GM21423 (cell line): ENCODE measurements around the gene PLB1.
"Not testable (repeated sequence)": the region's sequence is repeated elsewhere in the genome, so short reads cannot be mapped to it uniquely, and the experiment has no call there.

Source experiments
- ATAC-seq: cut with Tn5 transposase; IDR thresholded peaks from one replicate; pipeline ENCODE4 v1.9.1; 2021; ENCODE audit warnings: mild to moderate bottlenecking, moderate library complexity; ENCODE audit not compliant: unreplicated experiment

The PLB1 gene

GRCh38 chr2:28532399-28532798 is 36.5 kb downstream of the PLB1 start:
- ATAC-seq, result no peak

- ATAC-seq, result no peak
Observed at GRCh38 chr2:28533044-28533680, 37.3 kb downstream of the PLB1 start.

- ATAC-seq, result no peak
Observed at GRCh38 chr2:28534817-28535216, 39.0 kb downstream of the PLB1 start.

GRCh38 chr2:28538134-28538533 is 42.3 kb downstream of the PLB1 start:
- no peak for ATAC-seq

- no peak for ATAC-seq
Observed at GRCh38 chr2:28538652-28539051, 42.8 kb downstream of the PLB1 start.

GRCh38 chr2:28539118-28539541 is 43.3 kb downstream of the PLB1 start:
- no peak for ATAC-seq

- ATAC-seq, result no peak
Observed at GRCh38 chr2:28543316-28544035, 47.6 kb downstream of the PLB1 start.

GRCh38 chr2:28544036-28544346 is 48.1 kb downstream of the PLB1 start:
- no peak for ATAC-seq

GRCh38 chr2:28544405-28544921 is 48.6 kb downstream of the PLB1 start:
- no peak for ATAC-seq

- no peak for ATAC-seq
Observed at GRCh38 chr2:28544922-28545589, 49.2 kb downstream of the PLB1 start.

- ATAC-seq, result no peak
Observed at GRCh38 chr2:28545590-28546200, 49.8 kb downstream of the PLB1 start.

GRCh38 chr2:28546242-28546641 is 50.4 kb downstream of the PLB1 start:
- no peak for ATAC-seq

- no peak for ATAC-seq
Observed at GRCh38 chr2:28547223-28547860, 51.5 kb downstream of the PLB1 start.

GRCh38 chr2:28547906-28548600 is 52.2 kb downstream of the PLB1 start:
- no peak for ATAC-seq

GRCh38 chr2:28550345-28550744 is 54.5 kb downstream of the PLB1 start:
- not testable (repeated sequence) for ATAC-seq

GRCh38 chr2:28552045-28552823 is 56.4 kb downstream of the PLB1 start:
- ATAC-seq, result no peak

GRCh38 chr2:28556303-28556702 is 60.4 kb downstream of the PLB1 start:
- ATAC-seq, result no peak

GRCh38 chr2:28557389-28558131 is 61.7 kb downstream of the PLB1 start:
- ATAC-seq, result no peak
